Tibial nerve (tissue), 3 donors: ENCODE measurements around the gene NSFL1C.

ENCODE experiments used
- POLR2A ChIP-seq, 2 donors: fragments of 450-650 bp; IDR thresholded peaks; one replicate each; pipeline ENCODE4 v1.6.1; 2017; ENCODE audit warnings: antibody characterized with exemption in 2 of 2, mild to moderate bottlenecking in 2 of 2, moderate library complexity in 2 of 2
- TF ChIP-seq, protein P1 (sequence below), 5 experiments: fragments of 200-600 bp in 3 of 5; fragments of 450-650 bp in 2 of 5; sonication (generic) in 3 of 5; IDR thresholded peaks; one replicate each; pipeline ENCODE4 v1.5.1; 2016 to 2019; ENCODE audit warnings: antibody characterized with exemption in 5 of 5, mild to moderate bottlenecking in 3 of 5, moderate library complexity in 2 of 5

DNA sequence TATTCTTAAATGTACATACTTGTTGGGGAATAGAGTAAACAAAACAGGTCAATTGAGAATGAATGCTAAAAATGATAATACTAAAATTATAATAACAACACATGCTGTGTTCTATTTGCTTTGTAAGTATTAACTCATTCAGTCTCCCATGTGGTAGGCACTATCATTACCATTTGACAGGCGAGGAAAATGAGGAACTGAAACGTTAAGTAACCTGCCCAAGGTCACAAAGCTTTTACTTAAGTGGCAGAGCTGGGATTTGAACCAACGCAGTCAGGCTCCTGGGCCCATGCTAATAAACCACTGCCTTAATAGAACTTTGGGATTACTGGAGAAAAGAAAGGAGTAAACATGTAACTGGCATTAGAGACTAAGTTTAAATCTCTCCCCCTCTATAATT is 3.8 kb downstream of the NSFL1C start:
- TF ChIP-seq, protein P1, sequence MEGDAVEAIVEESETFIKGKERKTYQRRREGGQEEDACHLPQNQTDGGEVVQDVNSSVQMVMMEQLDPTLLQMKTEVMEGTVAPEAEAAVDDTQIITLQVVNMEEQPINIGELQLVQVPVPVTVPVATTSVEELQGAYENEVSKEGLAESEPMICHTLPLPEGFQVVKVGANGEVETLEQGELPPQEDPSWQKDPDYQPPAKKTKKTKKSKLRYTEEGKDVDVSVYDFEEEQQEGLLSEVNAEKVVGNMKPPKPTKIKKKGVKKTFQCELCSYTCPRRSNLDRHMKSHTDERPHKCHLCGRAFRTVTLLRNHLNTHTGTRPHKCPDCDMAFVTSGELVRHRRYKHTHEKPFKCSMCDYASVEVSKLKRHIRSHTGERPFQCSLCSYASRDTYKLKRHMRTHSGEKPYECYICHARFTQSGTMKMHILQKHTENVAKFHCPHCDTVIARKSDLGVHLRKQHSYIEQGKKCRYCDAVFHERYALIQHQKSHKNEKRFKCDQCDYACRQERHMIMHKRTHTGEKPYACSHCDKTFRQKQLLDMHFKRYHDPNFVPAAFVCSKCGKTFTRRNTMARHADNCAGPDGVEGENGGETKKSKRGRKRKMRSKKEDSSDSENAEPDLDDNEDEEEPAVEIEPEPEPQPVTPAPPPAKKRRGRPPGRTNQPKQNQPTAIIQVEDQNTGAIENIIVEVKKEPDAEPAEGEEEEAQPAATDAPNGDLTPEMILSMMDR (IDR thresholded peaks at IDR 0.05), result no peak
- TF ChIP-seq POLR2A (IDR thresholded peaks at IDR 0.05), result no peak
